WERI-Rb-1 (cell line): ENCODE results near the gene TSPAN11.

Experiments
- DNase-seq: peaks from one replicate; pipeline ENCODE4 v3.0.0-alpha.2; 2020
- H3K27ac ChIP-seq: fragments of 250-450 bp; sonication (Bioruptor Pico); 2 replicates; pipeline ENCODE4 v1.5.1; 2020; ENCODE audit warnings: mild to moderate bottlenecking, moderate library complexity
- H3K27me3 ChIP-seq: fragments of 250-450 bp; sonication (Bioruptor Pico); 2 replicates; pipeline ENCODE4 v1.5.1; 2021; ENCODE audit warnings: mild to moderate bottlenecking, low read depth, moderate library complexity; ENCODE audit not compliant: insufficient read depth, severe bottlenecking
- H3K36me3 ChIP-seq: fragments of 250-450 bp; sonication (Bioruptor Pico); 2 replicates; pipeline ENCODE4 v1.5.1; 2020; ENCODE audit warnings: mild to moderate bottlenecking, moderate library complexity
- H3K4me3 ChIP-seq: 2 replicates; pipeline ENCODE4 v1.5.1; 2011; ENCODE audit warnings: low read depth, mild to moderate bottlenecking, control low read depth, low read length
- H3K9me3 ChIP-seq: fragments of 250-450 bp; sonication (Bioruptor Pico); 2 replicates; pipeline ENCODE4 v1.5.1; 2021; ENCODE audit warnings: mild to moderate bottlenecking, moderate library complexity; ENCODE audit not compliant: severe bottlenecking
- TF ChIP-seq, protein P1 (sequence below): IDR thresholded peaks from 2 replicates; pipeline ENCODE4 v1.5.1; 2011; ENCODE audit warnings: low read depth, mild to moderate bottlenecking, control low read depth, inconsistent platforms, low read length

TSPAN11 gene

DNA sequence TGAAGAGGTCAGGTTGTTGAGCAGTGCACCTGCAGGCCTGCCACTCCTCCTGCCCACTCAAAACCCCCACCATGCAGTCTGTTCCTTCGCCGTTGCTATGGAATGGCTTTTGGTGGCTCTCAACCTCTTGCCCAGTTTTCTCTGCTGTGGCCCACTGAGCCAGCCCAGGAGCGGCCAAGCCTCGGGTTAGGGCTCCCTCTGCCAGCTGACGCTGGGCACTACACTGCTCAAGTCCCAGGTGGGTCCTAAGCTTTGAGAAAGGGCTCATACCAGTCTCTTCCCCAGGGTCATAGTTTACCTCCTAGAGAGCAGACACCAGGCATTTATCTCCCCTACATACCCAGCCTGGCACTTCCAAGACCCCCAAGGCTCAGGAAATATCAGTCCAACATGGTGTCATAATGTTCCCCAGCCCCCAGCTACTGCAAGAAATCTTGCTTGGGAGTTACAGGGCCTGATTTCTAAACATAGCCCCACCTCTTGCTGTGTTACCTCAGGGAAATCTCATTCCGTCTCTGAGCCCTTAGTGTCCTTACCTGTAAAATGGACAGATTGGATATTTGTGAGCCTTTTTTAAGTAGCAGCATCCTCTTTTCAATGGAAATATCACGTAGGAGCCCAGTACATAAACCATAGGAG, 59.4 kb downstream of the TSPAN11 start:
- Histone ChIP-seq H3K9me3 (no peaks in the 10 kb centered on the region), H3K4me3 (no peak overlapping the region), H3K27me3 (no peaks in the 10 kb centered on the region), H3K36me3 (peaks cover 10% of the 10 kb centered on the region), H3K27ac (no peak overlapping the region)
- DNase-seq: peak; percentile 64
- TF ChIP-seq, protein P1, sequence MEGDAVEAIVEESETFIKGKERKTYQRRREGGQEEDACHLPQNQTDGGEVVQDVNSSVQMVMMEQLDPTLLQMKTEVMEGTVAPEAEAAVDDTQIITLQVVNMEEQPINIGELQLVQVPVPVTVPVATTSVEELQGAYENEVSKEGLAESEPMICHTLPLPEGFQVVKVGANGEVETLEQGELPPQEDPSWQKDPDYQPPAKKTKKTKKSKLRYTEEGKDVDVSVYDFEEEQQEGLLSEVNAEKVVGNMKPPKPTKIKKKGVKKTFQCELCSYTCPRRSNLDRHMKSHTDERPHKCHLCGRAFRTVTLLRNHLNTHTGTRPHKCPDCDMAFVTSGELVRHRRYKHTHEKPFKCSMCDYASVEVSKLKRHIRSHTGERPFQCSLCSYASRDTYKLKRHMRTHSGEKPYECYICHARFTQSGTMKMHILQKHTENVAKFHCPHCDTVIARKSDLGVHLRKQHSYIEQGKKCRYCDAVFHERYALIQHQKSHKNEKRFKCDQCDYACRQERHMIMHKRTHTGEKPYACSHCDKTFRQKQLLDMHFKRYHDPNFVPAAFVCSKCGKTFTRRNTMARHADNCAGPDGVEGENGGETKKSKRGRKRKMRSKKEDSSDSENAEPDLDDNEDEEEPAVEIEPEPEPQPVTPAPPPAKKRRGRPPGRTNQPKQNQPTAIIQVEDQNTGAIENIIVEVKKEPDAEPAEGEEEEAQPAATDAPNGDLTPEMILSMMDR: peak; percentile 92

DNA sequence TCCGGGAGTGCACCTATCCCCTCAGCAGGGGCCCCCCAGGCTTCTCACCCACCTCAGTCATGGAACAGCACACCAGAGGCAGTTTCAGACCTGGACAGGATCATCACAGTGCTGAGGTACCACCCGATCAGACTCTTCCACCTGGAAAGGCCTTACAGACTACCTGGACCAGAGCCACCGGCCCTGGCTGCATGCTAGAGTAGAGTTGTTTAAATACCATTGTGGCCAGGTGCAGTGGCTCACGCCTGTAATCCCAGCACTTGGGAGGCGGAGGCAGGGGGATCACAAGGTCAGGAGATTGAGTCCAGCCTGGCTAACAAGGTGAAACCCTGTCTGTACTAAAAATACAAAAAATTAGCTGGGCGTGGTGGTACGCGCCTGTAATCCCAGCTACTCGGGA, 61.5 kb downstream of the TSPAN11 start:
- Histone ChIP-seq H3K36me3 (peaks cover 8% of the 10 kb centered on the region), H3K9me3 (no peaks in the 10 kb centered on the region), H3K27ac (no peak overlapping the region), H3K4me3 (no peak overlapping the region), H3K27me3 (no peaks in the 10 kb centered on the region)
- peak; percentile 44 for DNase-seq
- TF ChIP-seq, protein P1: no peak

DNA sequence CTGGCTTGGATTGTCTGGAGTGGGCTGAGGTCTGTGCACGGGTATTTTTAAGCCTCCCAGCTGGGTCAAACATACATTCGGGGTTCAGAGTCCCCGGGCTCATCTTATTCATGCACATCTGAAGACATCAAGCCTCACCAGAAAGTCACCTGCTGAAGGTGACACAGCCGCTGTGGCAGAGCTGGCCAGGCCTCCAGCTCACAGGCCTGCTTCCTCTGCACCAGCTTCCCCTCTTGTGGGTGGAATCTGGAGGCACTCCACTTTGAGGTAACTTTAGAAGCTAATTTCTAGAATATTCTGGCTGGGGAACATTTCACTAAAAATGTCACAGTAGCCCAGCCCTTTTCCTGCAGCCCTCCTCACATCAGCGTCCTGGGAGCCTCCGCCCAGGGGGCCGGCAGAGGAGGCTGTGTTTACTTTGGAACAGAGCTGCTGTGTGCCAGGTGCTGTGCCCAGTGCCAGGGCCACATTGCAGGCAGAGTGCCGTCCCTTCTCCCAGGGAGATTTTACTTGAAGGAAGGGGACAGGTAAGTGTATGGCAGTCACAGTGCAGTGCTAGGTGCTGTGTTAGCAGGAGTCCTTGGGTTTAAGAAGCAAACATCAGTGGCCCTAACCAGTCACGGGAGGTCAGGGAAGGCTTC, 62.2 kb downstream of the TSPAN11 start:
- Histone ChIP-seq H3K4me3 (no peak overlapping the region), H3K27ac (peak overlapping the region; percentile 80), H3K27me3 (no peaks in the 10 kb centered on the region), H3K9me3 (no peaks in the 10 kb centered on the region), H3K36me3 (peaks cover 8% of the 10 kb centered on the region)
- TF ChIP-seq, protein P1: no peak
- no peak for DNase-seq

DNA sequence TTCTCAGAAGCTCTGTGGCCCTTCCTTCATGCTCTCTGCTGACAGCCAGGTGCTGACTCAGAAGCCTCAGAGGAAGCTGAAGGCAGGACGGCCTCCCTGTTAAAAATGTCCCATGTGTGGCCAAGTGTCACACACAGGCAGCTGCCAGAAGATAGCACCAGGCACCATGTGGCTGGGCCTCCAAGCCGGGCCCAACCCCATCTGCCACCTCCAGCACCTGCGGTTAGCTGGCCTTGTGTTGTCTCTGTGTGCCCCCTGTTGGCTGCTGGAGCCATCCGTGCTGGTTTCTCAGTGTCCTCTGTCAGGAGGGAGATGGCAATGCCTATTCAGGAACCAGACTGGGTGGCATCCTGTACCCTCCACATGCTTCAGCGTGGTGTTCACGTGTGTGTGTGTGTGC, 63.2 kb downstream of the TSPAN11 start:
- peak; percentile 92 for DNase-seq
- H3K27me3 ChIP-seq: no peaks in the 10 kb centered on the region
- H3K36me3 ChIP-seq: peaks cover 8% of the 10 kb centered on the region
- peak overlapping the region; percentile 80 for H3K27ac ChIP-seq
- no peaks in the 10 kb centered on the region for H3K9me3 ChIP-seq
- TF ChIP-seq, protein P1: peak; percentile 91
- 0 out of 2 replicates have a peak overlapping the region, but pooled peaks have one; percentile 6 for H3K4me3 ChIP-seq

DNA sequence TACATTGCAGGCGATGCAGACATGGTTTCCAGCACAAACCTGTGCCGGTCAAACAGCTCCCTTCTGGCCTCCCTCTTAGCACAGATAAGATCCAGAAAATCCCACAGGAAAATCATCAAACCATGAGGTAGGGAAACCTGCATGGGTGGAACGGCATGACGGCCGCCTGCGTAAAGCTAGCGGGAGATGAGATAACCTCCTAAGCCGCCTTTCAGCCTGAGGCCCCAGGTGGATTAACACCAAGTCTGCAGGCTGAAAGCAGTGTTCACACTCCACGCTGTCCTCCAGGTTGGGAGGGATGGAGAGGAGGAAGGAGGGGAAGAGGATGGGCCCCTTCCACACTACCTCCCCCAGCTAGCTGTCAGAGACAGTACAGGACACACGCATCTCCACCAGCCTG, 63.8 kb downstream of the TSPAN11 start:
- TF ChIP-seq, protein P1: no peak

More for the DNA sequence above, 63.8 kb downstream of the TSPAN11 start:
- Histone ChIP-seq H3K27me3 (no peaks in the 10 kb centered on the region), H3K36me3 (peaks cover 8% of the 10 kb centered on the region), H3K9me3 (no peaks in the 10 kb centered on the region), H3K27ac (peak overlapping the region; percentile 80), H3K4me3 (0 out of 2 replicates have a peak overlapping the region, but pooled peaks have one; percentile 6)
- peak; percentile 83 for DNase-seq
